IMR-90 (cell line): Measurements from ENCODE around the gene SMIM9.
"Not testable (repeated sequence)": the region's sequence is repeated elsewhere in the genome, so short reads cannot be mapped to it uniquely, and the experiment has no call there.

ENCODE experiments used
- BHLHE40 ChIP-seq: fragments of 150-350 bp; IDR thresholded peaks from 2 replicates; pipeline ENCODE4 v1.6.1; 2016; ENCODE audit warnings: mild to moderate bottlenecking, low read depth, low read length
- USF2 ChIP-seq: fragments of 150-350 bp; IDR thresholded peaks from 2 replicates; pipeline ENCODE4 v1.6.1; 2017; ENCODE audit warnings: mild to moderate bottlenecking, antibody characterized with exemption, low read length, low read depth

- TF ChIP-seq BHLHE40, USF2: not testable (repeated sequence)
These were observed 49.6 kb upstream of the SMIM9 start for GRCh38 chrX:154884069-154884468.
